Posterior cingulate gyrus (tissue), 11 donors: ENCODE measurements around the gene PPM1D.

Source experiments
- DNase-seq, 10 donors: peaks; one replicate each; pipeline versions ENCODE4 v3.0.0 to v3.0.0-alpha.2; 2020 to 2021; ENCODE audit warnings: mixed read lengths in 3 of 10
- intact Hi-C: fragments of 100-400 bp; cut with DNase I; formaldehyde crosslinking; loops from one replicate; pipeline ENCODE4 v1.15.1; 2023

Gene PPM1D

DNA sequence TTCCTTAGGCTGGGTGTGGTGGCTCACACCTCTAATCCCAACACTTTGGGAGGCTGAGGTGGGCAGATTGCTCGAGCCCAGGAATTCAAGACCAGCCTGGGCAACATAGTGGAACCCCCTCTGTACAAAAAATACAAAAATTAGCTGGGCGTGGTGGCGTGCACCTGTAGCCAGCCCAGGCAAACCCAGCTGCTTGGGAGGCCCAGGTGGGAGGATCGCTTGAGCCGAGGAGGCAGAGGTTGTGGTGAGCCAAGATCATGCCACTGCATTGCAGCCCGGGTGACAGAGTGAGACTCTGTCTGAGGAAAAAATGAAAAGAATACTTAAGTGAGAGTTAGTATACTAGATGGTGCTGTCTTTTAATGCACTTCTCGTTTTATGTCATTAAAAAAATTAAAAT, 15.1 kb downstream of the PPM1D start:
- intact Hi-C loops: no loop called here
- DNase-seq: no peak

DNA sequence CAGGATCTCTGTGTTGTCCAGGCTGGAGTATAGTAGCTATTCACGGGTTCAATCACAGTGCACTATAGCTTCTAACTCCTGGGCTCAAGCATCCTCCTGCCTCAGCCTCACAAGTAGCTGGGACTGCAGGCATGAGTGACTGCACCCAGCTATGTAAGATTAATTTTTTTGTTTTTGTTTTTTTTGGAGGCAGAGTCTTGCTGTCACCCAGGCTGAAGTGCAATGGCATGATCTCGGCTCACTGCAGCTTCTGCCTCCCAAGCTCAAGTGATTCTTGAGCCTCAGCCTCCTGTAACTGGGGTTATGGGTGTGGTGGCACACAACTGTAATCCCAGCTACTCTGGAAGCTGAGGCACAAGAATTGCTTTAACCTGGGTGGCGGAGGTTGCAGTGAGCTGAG, 15.8 kb downstream of the PPM1D start:
- intact Hi-C loops: no loop called here
- no peak for DNase-seq

DNA sequence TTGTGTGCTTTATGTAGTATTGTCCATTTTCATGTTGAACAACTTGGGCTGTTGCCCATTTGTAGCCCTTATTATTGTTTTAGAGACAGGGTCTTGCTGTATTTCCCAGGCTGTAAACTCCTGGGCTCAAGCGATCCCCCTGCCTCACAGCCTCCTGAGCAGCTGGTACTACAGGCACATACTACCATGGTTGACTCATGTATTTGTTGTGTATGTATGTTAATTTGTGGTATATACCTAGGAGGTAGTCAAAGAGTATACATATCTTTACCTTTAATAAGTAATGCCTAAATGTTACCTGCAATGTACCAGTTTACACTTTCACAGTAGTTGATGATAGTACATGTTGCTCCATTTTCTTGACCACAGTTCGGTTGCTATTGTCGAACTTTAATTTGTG, 18.1 kb downstream of the PPM1D start:
- intact Hi-C loops: no loop called here
- DNase-seq: no peak

- intact Hi-C loops: no loop called here
- DNase-seq: no peak
These were observed 19.0 kb downstream of the PPM1D start for GRCh38 chr17:60618854-60619526.

GRCh38 chr17:60622961-60623360, 23.0 kb downstream of the PPM1D start:
- intact Hi-C loops: no loop called here
- no peak for DNase-seq

GRCh38 chr17:60623415-60623814, 23.4 kb downstream of the PPM1D start:
- DNase-seq: peak in 1 of 10 donors; percentile 12
- intact Hi-C loops: no loop called here

- intact Hi-C loops: no loop called here
- DNase-seq: peak in 1 of 10 donors; percentile 12
These were observed 27.1 kb downstream of the PPM1D start for GRCh38 chr17:60627124-60627523.

- intact Hi-C loops: no loop called here
- DNase-seq: no peak
These were observed 28.4 kb downstream of the PPM1D start for GRCh38 chr17:60628252-60628889.

GRCh38 chr17:60629120-60629519, 29.1 kb downstream of the PPM1D start:
- intact Hi-C loops: no loop called here
- no peak for DNase-seq

DNA sequence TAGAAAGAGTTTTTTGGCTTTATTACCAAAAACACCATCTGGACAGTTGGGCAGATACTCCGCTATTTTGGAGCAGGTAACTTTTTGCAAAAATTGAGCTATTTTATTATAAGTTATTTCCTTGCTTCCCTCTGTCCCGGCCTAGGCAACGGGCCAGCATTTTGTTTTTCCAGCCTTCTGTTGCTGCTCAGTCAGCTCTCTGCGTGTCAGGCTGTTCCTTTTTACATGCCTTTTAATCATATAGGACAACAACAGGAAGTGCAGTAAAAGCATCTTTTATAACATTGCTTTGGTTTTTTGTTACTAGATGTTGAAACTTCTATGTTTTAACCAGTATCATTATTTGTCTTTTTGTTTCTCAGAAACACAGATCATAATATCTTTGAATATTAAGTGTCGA, 30.4 kb downstream of the PPM1D start:
- DNase-seq: peak in 7 of 10 donors; percentile 19 to 88 (median 59)
- intact Hi-C loops: loop anchor here (5.0 kb wide), 1 partner anchor 38 kb away; no protein-coding TSS in a partner anchor

GRCh38 chr17:60631119-60631518, 31.1 kb downstream of the PPM1D start:
- DNase-seq: no peak
- intact Hi-C loops: loop anchor here (5.0 kb wide), 1 partner anchor 39 kb away; no protein-coding TSS in a partner anchor

- intact Hi-C loops: loop anchor here (1.0 to 2.0 kb wide), 3 partner anchors 37 to 216 kb away; partner anchors contain the start of gene PPM1D
- no peak for DNase-seq
These were observed 37.7 kb downstream of the PPM1D start for GRCh38 chr17:60637683-60638082.

DNA sequence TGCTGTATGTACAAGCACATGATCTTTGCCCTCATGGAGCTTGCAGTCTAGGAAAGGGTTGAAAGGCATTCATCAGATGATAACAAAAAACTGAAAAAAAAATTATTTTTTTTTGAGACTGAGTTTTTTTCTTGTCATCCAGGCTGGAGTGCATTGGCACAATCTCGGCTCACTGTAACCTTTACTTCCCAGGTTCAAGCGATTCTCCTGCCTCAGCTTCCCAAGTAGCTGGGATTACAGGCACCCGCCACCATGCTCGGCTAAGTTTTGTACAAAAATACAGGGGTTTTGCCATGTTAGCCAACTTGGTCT, 39.0 kb downstream of the PPM1D start:
- intact Hi-C loops: loop anchor here (2.0 kb wide), 1 partner anchor 38 kb away; the partner anchor contains the start of gene PPM1D
- no peak for DNase-seq

DNA sequence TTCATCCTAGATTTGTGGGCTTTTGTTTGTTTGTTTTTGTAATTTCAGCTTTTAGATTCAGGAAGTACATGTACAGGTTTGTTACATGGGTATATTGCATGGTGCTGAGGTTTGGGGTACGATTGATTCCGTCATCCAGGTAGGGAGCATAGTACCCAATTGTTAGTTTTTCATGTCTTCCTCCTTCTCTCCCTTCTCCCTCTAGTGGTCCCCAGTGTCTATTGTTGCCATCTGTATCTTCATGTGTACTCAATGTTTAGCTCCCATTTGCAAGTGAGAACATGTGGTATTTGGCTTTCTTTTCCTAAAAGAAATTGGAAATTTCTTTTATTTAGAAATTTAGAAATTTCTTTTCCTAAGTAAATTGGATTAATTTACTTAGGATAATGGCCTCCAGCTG, 40.5 kb downstream of the PPM1D start:
- intact Hi-C loops: no loop called here
- no peak for DNase-seq

DNA sequence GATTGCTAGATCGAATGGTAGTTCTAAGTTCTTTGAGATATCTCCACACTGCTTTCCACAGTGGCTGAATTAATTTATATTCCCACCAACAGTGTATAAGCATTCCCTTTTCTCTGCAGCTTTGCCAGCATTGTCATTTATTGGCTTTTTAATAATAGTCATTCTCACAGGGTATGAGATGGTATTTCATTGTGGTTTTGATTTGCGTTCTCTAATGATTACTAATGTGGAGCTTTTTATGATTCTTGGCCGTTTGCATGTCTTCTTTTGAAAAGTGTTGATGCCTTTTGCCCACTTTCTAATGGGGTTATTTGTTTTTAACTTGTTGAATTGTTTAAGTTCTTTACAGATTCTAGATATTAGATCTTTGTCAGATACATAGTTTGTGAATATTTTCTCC, 41.1 kb downstream of the PPM1D start:
- intact Hi-C loops: no loop called here
- no peak for DNase-seq

GRCh38 chr17:60641810-60642220, 41.8 kb downstream of the PPM1D start:
- intact Hi-C loops: no loop called here
- peak in 6 of 10 donors; percentile 22 to 85 (median 70) for DNase-seq

- intact Hi-C loops: no loop called here
- peak in 1 of 10 donors; percentile 37 for DNase-seq
These were observed 46.0 kb downstream of the PPM1D start for GRCh38 chr17:60645918-60646523.

GRCh38 chr17:60646701-60647100, 46.7 kb downstream of the PPM1D start:
- intact Hi-C loops: no loop called here
- DNase-seq: no peak

GRCh38 chr17:60647705-60648104, 47.7 kb downstream of the PPM1D start:
- intact Hi-C loops: no loop called here
- DNase-seq: no peak

GRCh38 chr17:60652454-60653247, 52.7 kb downstream of the PPM1D start:
- intact Hi-C loops: no loop called here
- DNase-seq: no peak

GRCh38 chr17:60653569-60653968, 53.6 kb downstream of the PPM1D start:
- intact Hi-C loops: no loop called here
- DNase-seq: no peak
